ENCODE results near the gene FKBP7.
"Not testable (repeated sequence)": the region's sequence is repeated elsewhere in the genome, so short reads cannot be mapped to it uniquely, and the experiment has no call there.

FKBP7 gene, protein sequence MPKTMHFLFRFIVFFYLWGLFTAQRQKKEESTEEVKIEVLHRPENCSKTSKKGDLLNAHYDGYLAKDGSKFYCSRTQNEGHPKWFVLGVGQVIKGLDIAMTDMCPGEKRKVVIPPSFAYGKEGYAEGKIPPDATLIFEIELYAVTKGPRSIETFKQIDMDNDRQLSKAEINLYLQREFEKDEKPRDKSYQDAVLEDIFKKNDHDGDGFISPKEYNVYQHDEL

DNA sequence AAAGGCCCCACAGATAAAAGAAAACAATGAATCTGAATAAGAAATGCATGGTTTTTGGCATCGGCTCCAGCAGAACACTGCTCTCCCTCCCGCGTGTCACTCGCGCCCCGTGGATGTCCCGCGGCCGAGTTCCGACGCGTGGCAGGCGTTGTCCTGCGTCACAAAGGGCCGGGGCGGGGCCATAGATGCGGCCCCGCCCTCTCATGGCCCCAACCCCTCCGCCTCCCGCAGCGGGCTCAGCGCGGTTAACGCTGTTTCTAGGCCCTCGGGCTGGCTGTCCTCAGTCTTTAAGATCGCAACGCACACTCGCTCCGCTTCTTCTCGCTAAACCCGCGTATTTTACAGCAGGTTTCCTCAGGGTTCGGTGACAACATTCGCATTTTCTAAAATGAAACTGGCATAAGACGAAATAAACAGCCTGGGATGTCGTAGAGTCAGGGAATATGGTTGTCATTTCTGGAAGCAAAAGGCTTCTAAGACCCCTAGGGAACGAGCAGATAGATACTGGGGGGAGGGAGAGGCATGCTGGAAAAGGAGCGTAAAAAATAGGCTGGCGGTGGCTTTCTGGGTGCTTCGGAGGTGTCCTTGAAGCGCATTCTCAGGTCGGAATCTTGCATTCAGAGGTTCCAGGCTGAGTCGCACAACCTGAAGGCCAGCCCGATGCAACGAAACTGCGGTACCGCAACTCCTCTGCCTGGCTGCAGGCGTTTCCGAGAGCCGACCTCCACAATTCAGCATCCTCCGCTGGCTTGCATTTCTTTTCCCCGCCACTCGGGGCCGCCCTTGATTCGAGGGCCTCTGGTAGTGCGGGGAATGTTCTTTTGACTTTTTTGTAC, at the start of gene FKBP7:
TSS of gene FKBP7 (minus strand) at position 162 of the 836 bp plus-strand sequence. CDS start at position 61, 101 bp downstream.
- DNase-seq: peak; percentile 75

DNA sequence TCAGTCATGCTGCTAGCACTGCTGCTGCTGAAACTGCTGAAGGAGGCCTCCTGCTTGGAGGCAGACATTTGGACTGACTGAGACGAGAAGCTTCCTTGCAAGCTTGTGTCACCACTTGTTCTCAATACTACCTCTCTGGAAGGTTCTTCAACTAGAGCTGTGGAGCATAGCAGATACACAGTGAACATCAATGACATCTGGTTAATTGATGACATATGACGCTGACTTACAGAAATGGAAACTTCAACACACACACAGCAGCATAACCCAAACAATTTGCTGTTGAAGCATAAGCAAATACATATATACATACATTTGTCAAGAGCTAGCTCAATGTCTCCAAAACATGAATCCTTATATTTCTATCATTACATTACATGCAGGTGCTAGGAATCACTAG, 49.2 kb upstream of the FKBP7 start:
- no peak for DNase-seq

DNA sequence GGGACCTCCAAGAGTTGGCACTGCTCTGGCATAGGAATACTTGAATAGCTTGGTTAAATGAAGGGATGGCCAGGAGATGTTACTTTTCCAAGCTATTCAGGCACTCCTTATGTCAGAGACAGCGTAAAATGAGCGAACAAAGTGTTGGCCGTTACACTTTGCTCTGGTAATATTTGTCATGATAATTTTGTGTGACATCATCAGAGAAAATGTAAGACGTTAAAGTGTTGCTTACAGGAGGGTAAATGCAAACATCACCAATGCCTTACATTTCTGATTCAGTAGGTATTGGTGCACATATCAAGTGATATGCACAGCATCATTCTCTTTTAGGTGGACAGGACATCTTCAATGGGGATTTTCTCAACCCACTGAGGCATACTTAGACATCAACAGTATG, 47.9 kb upstream of the FKBP7 start:
- DNase-seq: no peak

DNA sequence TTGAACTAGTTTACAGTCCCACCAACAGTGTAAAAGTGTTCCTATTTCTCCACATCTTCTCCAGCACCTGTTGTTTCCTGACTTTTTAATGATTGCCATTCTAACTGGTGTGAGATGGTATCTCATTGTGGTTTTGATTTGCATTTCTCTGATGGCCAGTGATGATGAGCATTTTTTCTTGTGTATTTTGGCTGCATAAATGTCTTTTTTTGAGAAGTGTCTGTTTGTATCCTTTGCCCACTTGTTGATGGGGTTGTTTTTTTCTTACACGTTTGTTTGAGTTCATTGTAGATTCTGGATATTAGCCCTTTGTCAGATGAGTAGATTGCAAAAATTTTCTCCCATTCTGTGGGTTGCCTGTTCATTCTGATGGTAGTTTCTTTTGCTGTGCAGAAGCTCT, 47.1 kb upstream of the FKBP7 start:
- DNase-seq: not testable (repeated sequence)

DNA sequence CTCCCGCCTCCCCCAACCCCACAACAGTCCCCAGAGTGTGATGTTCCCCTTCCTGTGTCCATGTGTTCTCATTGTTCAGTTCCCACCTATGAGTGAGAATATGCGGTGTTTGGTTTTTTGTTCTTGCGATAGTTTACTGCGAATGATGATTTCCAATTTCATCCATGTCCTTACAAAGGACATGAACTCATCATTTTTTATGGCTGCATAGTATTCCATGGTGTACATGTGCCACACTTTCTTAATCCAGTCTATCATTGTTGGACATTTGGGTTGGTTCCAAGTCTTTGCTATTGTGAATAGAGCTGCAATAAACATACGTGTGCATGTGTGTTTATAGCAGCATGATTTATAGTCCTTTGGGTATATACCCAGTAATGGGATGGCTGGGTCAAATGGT, 46.6 kb upstream of the FKBP7 start:
- not testable (repeated sequence) for DNase-seq

DNA sequence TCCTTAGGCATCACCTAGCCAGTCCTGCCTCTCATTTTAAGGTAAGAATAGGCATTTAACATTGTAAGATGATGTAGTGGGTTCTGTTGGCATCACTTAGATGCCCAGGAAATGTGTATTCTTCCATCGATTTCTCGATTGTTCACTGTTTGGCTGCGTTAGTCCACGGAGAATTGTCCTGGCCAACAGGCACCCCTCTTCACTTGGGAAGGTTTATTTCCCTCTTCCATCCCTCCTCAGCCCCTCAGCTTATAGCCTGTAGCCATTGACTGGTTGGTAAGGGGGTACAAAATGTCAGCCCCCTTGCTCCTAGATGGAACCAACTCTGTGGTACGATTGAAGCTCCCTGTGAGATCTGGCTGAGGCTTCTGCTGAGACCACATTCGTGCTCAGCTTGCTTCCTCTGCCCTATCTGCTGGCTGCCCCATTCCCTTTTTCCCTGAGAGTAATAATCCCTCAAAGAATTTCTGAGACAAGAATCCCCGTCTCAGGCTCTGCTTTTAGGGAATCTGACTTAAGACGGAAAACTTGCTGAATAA, 45.3 kb upstream of the FKBP7 start:
- no peak for DNase-seq

DNA sequence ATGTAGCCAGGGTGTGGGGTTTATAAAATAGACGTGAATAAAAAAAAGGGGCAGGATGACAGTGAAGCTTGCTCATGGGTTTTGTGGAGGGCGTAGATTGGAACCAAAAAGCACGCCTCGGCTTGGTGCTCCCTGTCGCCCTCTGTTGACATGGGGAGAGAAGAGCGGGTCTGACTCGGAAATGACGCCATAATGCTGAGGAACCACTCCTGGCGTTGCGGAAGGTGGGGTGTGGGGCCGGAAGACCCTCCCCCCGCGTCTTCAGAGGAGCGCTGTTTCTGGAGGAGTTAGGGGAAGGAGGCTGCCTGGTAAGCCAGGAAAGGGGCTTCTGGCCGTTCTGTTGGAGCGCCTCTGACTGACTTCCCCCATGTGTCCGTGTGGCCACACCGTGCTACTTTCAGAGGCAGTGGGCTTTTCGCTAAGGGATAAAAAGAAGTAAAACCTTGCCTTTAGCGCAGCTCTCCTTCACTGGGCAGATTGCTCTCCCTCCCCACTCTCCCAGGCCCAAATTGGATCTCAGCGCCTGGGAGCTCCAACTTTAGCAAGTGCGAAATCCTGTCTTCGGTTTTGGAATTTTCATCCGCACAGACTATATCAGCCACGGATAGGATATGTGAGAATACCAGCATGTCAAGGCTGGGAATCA, 44.7 kb upstream of the FKBP7 start:
- peak; percentile 11 for DNase-seq

DNA sequence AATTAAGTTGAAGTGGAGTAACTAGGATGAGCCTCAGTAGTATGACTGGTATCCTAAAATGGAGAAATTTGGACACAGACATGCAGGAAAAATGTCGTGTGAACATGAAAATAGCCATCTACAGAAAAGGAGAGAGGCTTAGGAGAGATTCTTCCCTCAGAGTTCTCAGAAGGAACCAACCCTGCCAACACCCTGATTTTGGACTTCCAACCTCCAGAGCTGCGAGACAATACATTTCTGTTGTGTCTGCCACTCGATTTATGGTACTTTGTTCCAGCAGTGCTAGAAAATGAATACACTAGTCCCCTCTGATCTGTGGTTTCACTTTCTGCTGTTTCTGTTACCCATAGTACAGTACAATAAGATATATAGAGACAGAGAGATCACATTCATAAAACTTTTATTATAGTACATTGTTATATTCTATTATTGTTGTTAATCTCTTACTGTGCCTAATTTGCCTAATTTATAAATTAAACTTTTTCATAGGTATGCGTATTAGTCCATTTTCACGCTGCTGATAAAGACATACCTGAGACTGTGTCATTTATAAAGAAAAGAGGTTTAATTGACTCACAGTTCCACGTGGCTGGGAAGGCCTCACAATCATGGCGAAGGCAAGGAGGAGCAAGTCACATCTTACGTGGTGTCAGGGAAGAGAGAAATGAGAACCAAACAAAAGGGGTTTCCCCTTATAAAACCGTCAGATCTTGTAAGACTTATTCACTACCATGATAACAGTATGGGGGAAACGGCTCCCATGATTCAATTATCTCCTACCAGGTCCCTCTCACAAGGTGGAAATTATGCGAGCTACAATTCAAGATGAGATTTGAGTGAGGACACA, 43.1 kb upstream of the FKBP7 start:
- DNase-seq: no peak

DNA sequence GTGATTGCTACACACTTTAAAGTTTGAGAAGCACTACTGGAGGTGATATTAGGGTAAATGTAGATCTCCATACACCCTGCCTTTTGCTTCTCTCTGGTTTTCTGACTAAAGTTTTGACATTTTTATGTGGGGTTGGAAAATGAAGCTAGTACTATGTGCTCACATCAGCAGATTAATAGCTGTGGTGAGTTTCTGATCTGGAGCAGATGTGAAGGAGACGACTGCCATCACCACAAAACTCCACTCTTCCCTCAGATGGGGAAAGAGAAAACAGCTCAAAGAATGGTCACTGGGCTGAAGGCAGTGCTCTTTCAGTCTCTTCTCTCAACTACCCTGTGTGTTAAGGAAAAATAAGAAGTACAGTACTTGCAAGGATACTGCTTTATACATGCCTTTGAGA, 39.1 kb upstream of the FKBP7 start:
- no peak for DNase-seq

DNA sequence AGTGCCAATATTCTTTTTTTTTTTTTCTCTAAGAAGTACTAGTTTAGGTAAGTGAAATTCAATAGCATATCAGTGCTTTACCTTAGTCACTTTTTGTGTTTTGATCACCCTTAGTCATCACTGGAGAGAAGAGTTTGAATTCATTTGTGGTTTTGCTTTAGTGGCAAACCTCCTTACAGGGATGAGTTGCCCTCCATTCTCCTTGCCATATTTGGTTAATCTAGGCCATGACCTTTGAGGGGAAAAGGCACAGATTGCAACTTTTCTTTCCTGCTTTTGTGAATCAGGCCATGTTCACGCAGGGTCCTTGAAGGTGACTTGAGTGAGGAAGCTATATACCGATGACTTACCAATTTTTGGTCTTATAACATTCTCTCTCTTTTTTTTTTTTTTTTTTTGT, 36.3 kb upstream of the FKBP7 start:
- DNase-seq: no peak

DNA sequence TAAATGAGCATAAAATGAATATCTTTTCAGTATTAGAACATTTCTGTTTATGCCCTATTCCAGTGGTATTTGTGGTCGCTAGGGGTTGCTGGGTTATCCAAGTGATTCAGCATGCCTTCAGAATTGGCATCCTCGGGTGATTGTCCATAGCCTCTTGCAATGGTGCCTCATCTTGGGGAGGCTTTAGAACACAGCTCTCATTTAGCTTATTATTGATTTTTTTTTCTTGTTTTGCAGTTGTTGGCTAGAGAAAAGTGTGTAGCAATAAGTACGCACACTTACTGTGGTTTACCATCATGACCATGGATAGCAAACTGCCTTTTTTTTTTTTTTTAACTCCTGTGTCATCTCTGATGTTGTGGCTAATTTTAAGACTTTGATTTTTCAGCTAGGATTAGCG, 35.5 kb upstream of the FKBP7 start:
- DNase-seq: no peak

DNA sequence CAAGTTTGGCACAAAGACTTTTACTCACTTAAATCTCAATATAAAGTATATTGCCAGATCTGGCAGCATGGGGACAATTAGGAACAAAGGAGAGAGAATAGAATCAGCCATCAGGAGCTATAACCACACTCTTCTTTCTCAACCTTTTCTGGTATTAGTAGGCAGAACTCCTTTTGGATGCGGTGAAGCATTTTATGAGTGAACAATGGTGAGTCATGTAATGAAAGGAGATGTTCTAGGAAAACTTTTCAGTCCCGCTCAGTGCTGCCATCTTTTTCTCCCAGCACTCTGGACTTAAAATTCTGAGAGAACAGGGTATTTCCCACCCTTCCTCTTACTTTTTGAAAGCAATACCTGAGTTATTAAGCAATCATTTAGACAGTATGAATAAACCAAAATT, 34.1 kb upstream of the FKBP7 start:
- no peak for DNase-seq

DNA sequence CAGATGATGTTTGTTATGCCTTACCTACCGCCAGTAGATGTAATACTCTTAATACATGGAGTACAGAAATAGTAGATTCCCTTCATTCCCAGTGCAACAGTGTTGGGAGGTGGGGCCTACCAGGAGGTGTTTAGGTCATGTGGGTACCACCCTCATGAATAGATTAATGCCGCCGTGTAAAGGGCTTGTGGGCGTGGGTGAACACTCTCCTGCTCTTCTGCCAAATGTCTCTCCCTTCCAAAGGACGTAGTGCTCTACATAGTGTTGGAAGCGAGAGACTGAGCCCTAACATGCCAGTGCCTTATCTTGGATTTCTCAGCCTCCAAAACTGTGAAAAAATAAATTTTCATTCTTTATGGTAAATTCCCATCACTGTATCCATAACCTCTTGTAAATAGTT, 32.0 kb upstream of the FKBP7 start:
- no peak for DNase-seq

DNA sequence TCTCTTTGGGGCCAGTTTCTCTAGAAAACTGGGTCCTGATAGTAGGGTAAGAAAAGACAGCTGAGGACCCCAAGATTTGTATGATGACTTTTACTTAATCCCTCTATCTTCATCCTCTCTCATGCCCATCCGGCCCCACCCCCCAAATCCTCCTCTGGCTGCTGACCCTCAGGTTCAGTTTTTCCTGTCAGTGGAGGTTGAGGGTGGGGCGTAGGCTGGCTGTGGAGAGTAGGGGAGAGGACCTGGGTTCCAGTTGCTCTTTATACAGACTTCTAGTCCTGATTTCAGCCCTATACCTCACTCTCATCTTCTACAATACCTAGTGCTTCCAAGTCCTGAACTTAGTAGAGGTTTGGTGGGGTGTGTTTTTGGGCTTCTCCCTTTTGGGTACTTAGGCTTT, 30.2 kb upstream of the FKBP7 start:
- no peak for DNase-seq

DNA sequence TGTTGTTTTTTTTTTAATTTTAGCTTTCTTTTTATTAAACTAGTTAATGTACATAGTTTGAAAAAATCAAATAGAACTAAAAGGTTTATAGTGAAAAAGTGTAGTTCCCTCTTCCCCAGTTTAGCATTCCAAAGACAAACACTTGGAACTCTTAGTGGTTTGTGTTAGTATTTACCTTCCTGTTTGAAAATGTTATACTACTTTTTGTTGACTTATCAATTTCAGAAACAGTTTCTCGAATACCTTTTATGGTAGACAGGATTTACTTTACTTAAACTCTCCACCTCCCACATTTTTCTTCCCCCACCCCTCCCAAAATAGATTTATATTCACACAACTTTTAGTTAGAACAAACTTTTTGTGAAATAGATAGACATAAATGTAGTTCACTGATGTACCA, 28.5 kb upstream of the FKBP7 start:
- no peak for DNase-seq

DNA sequence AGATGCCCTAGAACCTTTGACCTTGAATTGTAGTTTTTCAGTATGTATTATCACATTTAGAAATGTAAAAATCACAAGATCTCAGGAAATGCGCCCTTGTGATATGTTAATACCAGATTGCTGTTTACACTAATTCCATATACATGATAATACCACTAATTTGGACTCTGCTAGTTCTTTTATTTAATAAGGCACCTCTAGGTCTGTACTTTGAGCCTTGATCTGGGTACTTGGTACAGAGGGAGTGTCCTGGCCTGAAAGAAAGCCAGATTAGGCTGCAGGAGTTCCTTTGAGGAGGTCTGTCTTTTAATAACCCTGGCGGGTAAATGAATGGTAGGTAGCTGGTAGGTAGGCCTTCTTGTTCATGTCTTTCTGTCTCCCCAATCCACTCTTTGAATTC, 28.1 kb upstream of the FKBP7 start:
- DNase-seq: no peak

DNA sequence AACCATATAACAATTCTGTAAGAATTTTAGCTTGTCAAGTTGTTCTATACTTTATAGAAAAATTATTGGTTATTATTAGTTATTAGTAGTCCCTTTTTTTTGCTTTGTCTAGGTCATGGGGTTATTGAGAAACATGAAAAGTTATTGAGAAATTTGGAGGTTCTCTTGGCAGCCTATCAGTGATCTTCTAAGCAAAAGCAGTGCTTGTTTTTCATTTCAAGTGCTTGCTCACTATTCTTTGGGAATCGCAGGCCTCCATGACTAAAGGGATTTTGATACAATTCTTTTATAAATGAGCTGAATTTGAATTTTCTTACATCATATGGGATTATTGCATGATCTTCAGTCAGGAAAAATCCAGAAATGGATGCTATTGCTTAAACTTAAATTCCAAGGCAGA, 27.7 kb upstream of the FKBP7 start:
- DNase-seq: no peak

DNA sequence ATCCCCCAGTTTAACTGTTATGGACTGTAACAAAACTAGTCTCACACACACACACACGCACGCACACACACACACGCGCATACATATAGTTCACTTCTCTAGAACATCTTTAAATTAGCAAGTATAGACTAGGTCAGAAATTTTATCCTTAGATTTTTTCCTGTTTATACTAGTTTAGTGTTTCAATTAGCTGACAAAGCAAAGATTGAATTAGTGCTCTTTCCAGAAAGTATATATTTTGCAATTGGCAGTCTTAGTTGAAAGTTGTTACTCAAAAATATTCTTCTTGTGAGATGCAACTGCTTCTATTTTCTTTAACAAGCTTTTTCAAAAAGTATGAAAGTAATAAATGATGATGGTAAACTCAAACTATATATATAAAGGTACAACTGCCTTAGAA, 24.4 kb upstream of the FKBP7 start:
- DNase-seq: no peak

DNA sequence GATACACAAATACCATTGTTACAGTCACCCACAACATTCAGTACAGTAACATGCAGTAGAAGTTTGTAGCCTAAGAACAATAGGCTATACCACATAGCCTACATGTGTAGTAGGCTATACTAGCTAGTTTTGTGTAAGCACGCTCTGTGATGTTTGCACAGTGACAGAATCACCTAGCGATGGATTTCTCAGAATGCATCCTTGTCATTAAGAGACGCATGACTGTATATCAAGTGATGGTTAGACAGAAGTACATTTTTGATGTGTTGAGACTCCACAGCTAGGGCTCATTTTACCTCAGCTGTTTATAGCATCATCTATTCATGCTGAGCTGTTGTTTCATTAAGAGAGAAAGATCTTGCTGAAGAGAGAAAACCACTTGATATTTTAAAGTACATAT, 21.2 kb upstream of the FKBP7 start:
- DNase-seq: no peak

DNA sequence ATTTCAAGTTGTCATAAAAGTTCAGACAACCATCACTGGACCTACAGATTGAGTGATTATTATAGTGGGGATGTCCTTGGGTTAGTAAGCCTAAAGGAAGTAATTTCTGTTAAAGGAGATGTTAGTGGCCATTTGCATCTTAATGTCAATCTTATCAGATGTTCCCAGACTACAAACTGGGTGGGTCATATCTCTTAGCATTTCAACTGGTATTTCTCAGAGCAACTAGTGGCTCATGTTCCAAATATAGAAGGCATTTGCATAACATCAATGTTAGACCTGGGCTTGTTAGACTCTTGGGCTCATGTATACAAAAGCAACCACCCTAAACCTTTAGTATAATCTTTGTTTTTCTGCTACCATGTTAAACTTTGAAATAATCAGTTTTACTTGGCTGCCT, 19.7 kb upstream of the FKBP7 start:
- no peak for DNase-seq

DNA sequence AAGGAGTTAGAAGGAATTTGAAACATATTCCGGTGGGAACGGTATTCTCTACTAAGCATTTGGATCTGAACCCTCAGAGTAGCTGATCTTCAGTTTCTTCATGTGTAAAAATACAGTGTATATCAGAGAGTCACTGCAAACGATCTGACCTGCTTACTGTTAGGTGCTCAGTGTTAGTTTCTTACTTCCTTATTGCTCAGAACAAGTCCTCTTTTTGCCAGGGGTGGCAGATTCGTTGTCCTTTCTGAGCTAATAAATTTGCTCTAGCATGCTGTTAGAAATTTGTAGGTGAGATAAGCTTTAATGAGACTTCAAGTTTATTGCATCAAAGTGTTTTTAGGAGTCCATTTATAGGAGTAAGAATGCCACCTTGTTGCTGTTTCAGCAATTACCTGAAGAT, 17.6 kb upstream of the FKBP7 start:
- DNase-seq: no peak

DNA sequence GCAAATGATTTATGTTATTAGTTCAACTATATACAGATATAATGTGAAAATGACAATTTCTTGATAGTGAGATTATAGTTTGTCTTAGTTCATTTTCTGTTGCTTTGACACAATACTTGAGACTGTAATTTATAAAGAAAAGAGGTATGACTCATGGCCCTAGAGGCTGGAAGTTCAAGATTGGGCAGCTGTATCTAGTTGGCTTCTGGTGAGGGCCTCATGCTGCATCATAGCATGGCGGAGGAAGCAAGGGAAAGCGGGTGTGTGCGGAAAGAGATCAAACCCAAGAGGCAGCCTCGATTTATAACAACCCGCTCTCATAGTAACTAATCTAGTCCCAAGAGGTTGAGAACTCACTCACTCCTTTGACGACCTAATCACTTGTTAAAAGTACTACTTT, 13.2 kb upstream of the FKBP7 start:
- no peak for DNase-seq

DNA sequence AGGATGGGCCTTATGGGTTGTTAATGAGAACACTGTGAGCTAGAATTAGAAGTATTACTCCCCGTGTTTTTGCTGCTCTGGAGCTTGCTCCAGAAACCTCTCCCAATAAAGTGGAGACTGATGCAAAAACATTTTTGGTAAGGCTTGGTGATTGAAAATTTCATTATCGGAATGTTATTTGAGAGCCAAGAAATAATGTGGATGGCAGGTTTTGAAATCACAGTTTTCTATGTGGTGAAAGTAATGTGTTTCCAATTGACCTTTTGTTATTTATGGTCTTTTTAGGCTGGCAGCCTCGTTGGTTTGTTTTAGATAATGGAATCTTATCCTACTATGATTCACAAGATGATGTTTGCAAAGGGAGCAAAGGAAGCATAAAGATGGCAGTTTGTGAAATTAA, 7.0 kb upstream of the FKBP7 start:
- no peak for DNase-seq

Data from NCI-H1092 (cell line).